GM23338 (cell line): Measurements from ENCODE around the gene LMAN1L. TPM values are rescaled to one million over a fixed set of nuclear protein-coding genes. Genes with fewer than 3 reads are reported as not detected.

Source experiments
- ATAC-seq: fragments of 200-7000 bp; cut with Tn5 transposase; 3 replicates; pipeline ENCODE4 v1.9.1; 2020
- DNase-seq: peaks from one replicate; pipeline ENCODE4 v3.0.0-alpha.2; 2015; ENCODE audit warnings: low spot score
- H2AFZ ChIP-seq: fragments of 200-600 bp; sonication (generic); 2 replicates; pipeline ENCODE4 v1.8.0; 2016; ENCODE audit warnings: antibody characterized with exemption, mild to moderate bottlenecking, moderate library complexity
- H3F3A ChIP-seq: fragments of 200-600 bp; sonication (generic); replicated peaks from 2 replicates; pipeline ENCODE4 v1.8.0; 2017; ENCODE audit warnings: antibody characterized with exemption, mixed run types, low read depth
- H3K27ac ChIP-seq: fragments of 200-600 bp; sonication (generic); 2 replicates; pipeline ENCODE4 v1.6.1; 2016; ENCODE audit warnings: low read depth
- H3K27me3 ChIP-seq: fragments of 200-600 bp; sonication (generic); 2 replicates; pipeline ENCODE4 v1.8.0; 2016; ENCODE audit warnings: mild to moderate bottlenecking, mixed run types, moderate library complexity; ENCODE audit not compliant: insufficient read depth
- H3K36me3 ChIP-seq: fragments of 200-600 bp; sonication (generic); 2 replicates; pipeline ENCODE4 v1.8.0; 2016; ENCODE audit warnings: mild to moderate bottlenecking; ENCODE audit not compliant: insufficient read depth
- H3K4me1 ChIP-seq: fragments of 200-600 bp; sonication (generic); 2 replicates; pipeline ENCODE4 v1.8.0; 2016; ENCODE audit warnings: mild to moderate bottlenecking, moderate library complexity; ENCODE audit not compliant: insufficient read depth
- H3K4me2 ChIP-seq: fragments of 200-600 bp; sonication (generic); 2 replicates; pipeline ENCODE4 v1.7.1; 2017; ENCODE audit warnings: mixed run types
- H3K4me3 ChIP-seq: fragments of 200-600 bp; sonication (generic); 2 replicates; pipeline ENCODE4 v1.6.1; 2016; ENCODE audit warnings: mixed run types
- H3K79me2 ChIP-seq: fragments of 200-600 bp; sonication (generic); replicated peaks from 2 replicates; pipeline ENCODE4 v1.8.0; 2017; ENCODE audit warnings: mild to moderate bottlenecking; ENCODE audit not compliant: insufficient read depth
- H3K9me2 ChIP-seq: fragments of 200-600 bp; sonication (generic); 2 replicates; pipeline ENCODE4 v1.8.0; 2017; ENCODE audit not compliant: insufficient read depth
- H4K20me1 ChIP-seq: fragments of 200-600 bp; sonication (generic); replicated peaks from 2 replicates; pipeline ENCODE4 v1.8.0; 2017; ENCODE audit warnings: mild to moderate bottlenecking; ENCODE audit not compliant: insufficient read depth
- H3K27ac Mint-ChIP-seq: 2 replicates; pipeline ENCODE4 v1.8.0; 2020; ENCODE audit warnings: inconsistent platforms, mild to moderate bottlenecking, moderate library complexity, mixed read lengths
- H3K27me3 Mint-ChIP-seq: 3 replicates; pipeline ENCODE4 v1.8.0; 2022; ENCODE audit warnings: low read depth, mild to moderate bottlenecking, moderate library complexity, mixed read lengths, inconsistent platforms; ENCODE audit not compliant: insufficient read depth, poor library complexity
- H3K36me3 Mint-ChIP-seq: 3 replicates; pipeline ENCODE4 v1.8.0; 2021; ENCODE audit warnings: low read depth, mild to moderate bottlenecking, inconsistent platforms, moderate library complexity, mixed read lengths
- H3K4me1 Mint-ChIP-seq: 3 replicates; pipeline ENCODE4 v1.8.0; 2020; ENCODE audit warnings: mild to moderate bottlenecking, inconsistent platforms, mixed read lengths
- H3K4me3 Mint-ChIP-seq: 3 replicates; pipeline ENCODE4 v1.8.0; 2021; ENCODE audit warnings: moderate library complexity, mild to moderate bottlenecking, inconsistent platforms, mixed read lengths
- H3K9me3 Mint-ChIP-seq: 3 replicates; pipeline ENCODE4 v1.8.0; 2020; ENCODE audit warnings: moderate library complexity, mild to moderate bottlenecking, inconsistent platforms, mixed read lengths
- CREB1 ChIP-seq: fragments of 250-450 bp; sonication (Bioruptor Pico); IDR thresholded peaks from 2 replicates; pipeline ENCODE4 v1.5.0; 2020; ENCODE audit warnings: low read depth, mild to moderate bottlenecking, moderate library complexity
- CTCF ChIP-seq, 2 experiments: fragments of 200-600 bp in 1 of 2; sonication (generic) in 1 of 2; conservative IDR thresholded peaks; 2 replicates each; pipeline versions ENCODE4 v1.5.1 to v1.6.1; 2016 to 2017; ENCODE audit warnings: antibody characterized with exemption in 2 of 2, low read depth in 2 of 2, mild to moderate bottlenecking in 2 of 2, moderate library complexity in 1 of 2
- EZH2 ChIP-seq: fragments of 200-600 bp; sonication (generic); IDR thresholded peaks from one replicate; pipeline ENCODE4 v1.8.0; 2017; ENCODE audit warnings: antibody characterized with exemption, mild to moderate bottlenecking, low read depth; ENCODE audit not compliant: unreplicated experiment
- EZH2phosphoT487 ChIP-seq: fragments of 200-600 bp; sonication (generic); IDR thresholded peaks from one replicate; pipeline ENCODE4 v1.8.1; 2018; ENCODE audit warnings: antibody characterized with exemption; ENCODE audit not compliant: unreplicated experiment
- JUNB ChIP-seq: IDR thresholded peaks from one replicate; pipeline ENCODE4 v1.6.1; 2016; ENCODE audit warnings: antibody characterized with exemption; ENCODE audit not compliant: unreplicated experiment
- NANOG ChIP-seq: IDR thresholded peaks from 2 replicates; pipeline ENCODE4 v1.6.1; 2016; ENCODE audit warnings: antibody characterized with exemption, borderline replicate concordance
- REST ChIP-seq: IDR thresholded peaks from one replicate; pipeline ENCODE4 v1.6.1; 2018; ENCODE audit warnings: antibody characterized with exemption; ENCODE audit not compliant: unreplicated experiment
- STAT1 ChIP-seq: IDR thresholded peaks from one replicate; pipeline ENCODE4 v1.6.1; 2016; ENCODE audit warnings: antibody characterized with exemption; ENCODE audit not compliant: unreplicated experiment
- ZNF114 ChIP-seq: fragments of 250-450 bp; sonication (Bioruptor Pico); IDR thresholded peaks from 2 replicates; pipeline ENCODE4 v1.5.0; 2020; ENCODE audit warnings: mild to moderate bottlenecking, moderate library complexity
- ZNF331 ChIP-seq: fragments of 250-450 bp; sonication (Bioruptor Pico); IDR thresholded peaks from 2 replicates; pipeline ENCODE4 v1.5.0; 2020; ENCODE audit warnings: low read depth, mild to moderate bottlenecking, moderate library complexity
- polyA plus RNA-seq: library from polyadenylated mRNA; unstranded; fragments of >200 nt; fragmentation: Nextera tagmentation; extraction: Ambion mirVana; gene quantifications from 2 replicates; pipeline ENCODE4 v1.2.1, GENCODE V29; 2016
- total RNA-seq: library from RNA; depleted of rRNA; stranded (reverse); fragments of >200 nt; shearing (Covaris generic); gene quantifications from 2 replicates; pipeline ENCODE4 v1.2.3, GENCODE V29; 2014

Gene LMAN1L
- total and polyA plus RNA-seq, 2 experiments from 2014 or later = not detected

DNA sequence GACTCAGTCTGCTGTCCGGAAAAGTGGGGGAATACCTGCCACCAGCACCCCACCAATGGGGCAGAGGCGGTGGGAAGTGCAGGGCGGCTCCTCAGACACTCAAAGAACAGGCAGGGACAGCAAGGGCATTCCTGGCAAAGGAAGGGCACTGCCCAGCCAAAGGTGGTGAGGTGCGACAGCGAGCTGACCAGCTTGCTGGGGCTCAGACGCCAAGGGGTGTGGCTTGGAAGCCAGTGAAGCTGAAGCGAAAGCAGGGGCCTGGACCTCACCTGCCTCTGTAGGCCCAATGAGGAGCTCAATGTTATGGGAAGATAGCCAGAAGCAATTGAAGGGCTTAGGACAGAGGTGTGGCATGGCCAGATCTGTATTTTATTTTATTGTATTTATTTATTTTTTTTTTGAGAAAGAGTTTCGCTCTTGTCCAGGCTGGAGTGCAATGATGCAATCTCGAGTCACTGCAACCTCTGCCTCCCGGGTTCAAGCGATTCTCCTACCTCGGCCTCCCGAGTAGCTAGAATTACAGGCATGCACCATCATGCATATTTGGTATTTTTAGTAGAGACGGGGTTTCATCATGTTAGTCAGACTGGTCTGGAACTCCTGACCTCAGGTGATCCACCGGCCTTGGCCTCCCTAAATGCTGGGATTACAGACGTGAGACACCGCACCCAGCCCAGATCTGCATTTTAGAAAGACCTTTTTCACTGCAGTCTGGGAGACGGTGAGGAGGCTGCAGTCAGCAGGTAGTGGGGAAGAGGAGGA, 4.4 kb upstream of the LMAN1L start (continued):
- no peak for TF ChIP-seq STAT1
- TF ChIP-seq REST = no peak
- TF ChIP-seq JUNB = no peak
- no peak for TF ChIP-seq ZNF114
- TF ChIP-seq NANOG = no peak
- TF ChIP-seq EZH2 = no peak
- no peak for TF ChIP-seq EZH2phosphoT487
- TF ChIP-seq ZNF331 (CRISPR knock-in tag) = no peak
- no peak for TF ChIP-seq CREB1 (CRISPR knock-in tag)
- TF ChIP-seq CTCF (conservative IDR thresholded peaks at IDR 0.05; ENCODE audit: low read depth in 2 of 2) = no peak

GRCh38 chr15:74808840-74809229, 3.8 kb upstream of the LMAN1L start:
- Histone ChIP-seq H3K4me3 (no peak overlapping the region), H3K27me3 (no peaks in the 10 kb centered on the region), H3F3A (no peaks in the 10 kb centered on the region), H3K4me1 (peaks cover 3% of the 10 kb centered on the region; the same call in 1 of the 2 replicates), H2AFZ (no peak overlapping the region; the same call in 1 of the 2 replicates), H3K36me3 (no peaks in the 10 kb centered on the region), H4K20me1 (no peaks in the 10 kb centered on the region), H3K4me2 (no peak overlapping the region), H3K27ac (no peak overlapping the region), H3K9me2 (no peaks in the 10 kb centered on the region), H3K79me2 (no peaks in the 10 kb centered on the region)
- TF ChIP-seq CTCF (conservative IDR thresholded peaks at IDR 0.05; ENCODE audit: low read depth in 2 of 2) (peak; percentile 60 to 62), ZNF114 (no peak)
- DNase-seq = peak; percentile 82
- Mint-ChIP-seq H3K9me3 (no peaks in the 10 kb centered on the region), H3K27me3 (peaks cover 3% of the 10 kb centered on the region), H3K4me3 (no peak overlapping the region), H3K4me1 (peaks cover 12% of the 10 kb centered on the region; the same call in 2 of the 3 replicates), H3K27ac (no peak overlapping the region), H3K36me3 (peaks cover 5% of the 10 kb centered on the region; the same call in 2 of the 3 replicates)
- ATAC-seq = peak; percentile 89
